AG04449 (cell line): ENCODE measurements around the gene IMPACT.
A peak's percentile ranks its signal among the peaks of the same experiment; 100 is the strongest.

Source experiments
- CTCF ChIA-PET: fragments of 350-600 bp; formaldehyde crosslinking; extraction: SDS; loops from one replicate; lab custom pipeline; 2021; ENCODE audit warnings: antibody characterized with exemption; lab: Yijun Ruan, JAX
- POLR2A ChIA-PET: fragments of 400-600, 350-600 bp; formaldehyde crosslinking; extraction: SDS; loops from one replicate; lab custom pipeline; 2020; ENCODE audit warnings: antibody characterized with exemption, inconsistent platforms; lab: Yijun Ruan, JAX
- DNase-seq: peaks from one replicate; pipeline ENCODE4 v3.0.0-alpha.2; 2010; ENCODE audit warnings: low read depth, low spot score
- H3K4me3 ChIP-seq: 2 replicates; pipeline ENCODE4 v1.5.1; 2011; ENCODE audit warnings: low read depth, mild to moderate bottlenecking, control low read depth, low read length
- TF ChIP-seq, protein P1 (sequence below): IDR thresholded peaks from one replicate; pipeline ENCODE4 v1.5.1; 2011; ENCODE audit warnings: mild to moderate bottlenecking, moderate library complexity, low read length, control low read depth, inconsistent platforms; ENCODE audit not compliant: insufficient read depth; ENCODE audit errors: missing control alignments

Gene IMPACT

DNA sequence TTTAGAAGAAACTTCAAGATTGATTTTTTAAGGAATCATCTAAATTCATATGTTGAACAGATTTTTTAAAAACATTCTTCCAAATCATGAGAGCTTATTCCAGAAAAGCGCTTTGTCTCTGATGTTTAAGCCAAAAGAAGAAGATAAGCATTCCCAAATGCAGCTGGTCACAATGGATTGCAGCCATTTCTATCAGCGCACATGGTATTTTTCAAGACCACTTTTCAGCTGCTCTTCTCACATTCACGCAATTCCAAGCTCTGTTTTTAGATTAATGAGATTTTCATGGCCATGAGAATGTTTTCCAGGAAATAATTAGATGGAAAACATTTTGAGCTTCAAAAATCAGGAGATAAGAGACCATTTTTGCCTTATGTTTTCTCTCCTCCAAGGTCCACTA, 37.5 kb upstream of the IMPACT start:
- POLR2A ChIA-PET = no interaction called here
- DNase-seq = no peak
- CTCF ChIA-PET = interaction anchor here (1.0 to 1.2 kb wide), 2 partner anchors 29 to 32 kb away, joined by 3 to 5 read pairs; no protein-coding TSS in a partner anchor
- H3K4me3 ChIP-seq = no peak overlapping the region
- TF ChIP-seq, protein P1, sequence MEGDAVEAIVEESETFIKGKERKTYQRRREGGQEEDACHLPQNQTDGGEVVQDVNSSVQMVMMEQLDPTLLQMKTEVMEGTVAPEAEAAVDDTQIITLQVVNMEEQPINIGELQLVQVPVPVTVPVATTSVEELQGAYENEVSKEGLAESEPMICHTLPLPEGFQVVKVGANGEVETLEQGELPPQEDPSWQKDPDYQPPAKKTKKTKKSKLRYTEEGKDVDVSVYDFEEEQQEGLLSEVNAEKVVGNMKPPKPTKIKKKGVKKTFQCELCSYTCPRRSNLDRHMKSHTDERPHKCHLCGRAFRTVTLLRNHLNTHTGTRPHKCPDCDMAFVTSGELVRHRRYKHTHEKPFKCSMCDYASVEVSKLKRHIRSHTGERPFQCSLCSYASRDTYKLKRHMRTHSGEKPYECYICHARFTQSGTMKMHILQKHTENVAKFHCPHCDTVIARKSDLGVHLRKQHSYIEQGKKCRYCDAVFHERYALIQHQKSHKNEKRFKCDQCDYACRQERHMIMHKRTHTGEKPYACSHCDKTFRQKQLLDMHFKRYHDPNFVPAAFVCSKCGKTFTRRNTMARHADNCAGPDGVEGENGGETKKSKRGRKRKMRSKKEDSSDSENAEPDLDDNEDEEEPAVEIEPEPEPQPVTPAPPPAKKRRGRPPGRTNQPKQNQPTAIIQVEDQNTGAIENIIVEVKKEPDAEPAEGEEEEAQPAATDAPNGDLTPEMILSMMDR = no peak

DNA sequence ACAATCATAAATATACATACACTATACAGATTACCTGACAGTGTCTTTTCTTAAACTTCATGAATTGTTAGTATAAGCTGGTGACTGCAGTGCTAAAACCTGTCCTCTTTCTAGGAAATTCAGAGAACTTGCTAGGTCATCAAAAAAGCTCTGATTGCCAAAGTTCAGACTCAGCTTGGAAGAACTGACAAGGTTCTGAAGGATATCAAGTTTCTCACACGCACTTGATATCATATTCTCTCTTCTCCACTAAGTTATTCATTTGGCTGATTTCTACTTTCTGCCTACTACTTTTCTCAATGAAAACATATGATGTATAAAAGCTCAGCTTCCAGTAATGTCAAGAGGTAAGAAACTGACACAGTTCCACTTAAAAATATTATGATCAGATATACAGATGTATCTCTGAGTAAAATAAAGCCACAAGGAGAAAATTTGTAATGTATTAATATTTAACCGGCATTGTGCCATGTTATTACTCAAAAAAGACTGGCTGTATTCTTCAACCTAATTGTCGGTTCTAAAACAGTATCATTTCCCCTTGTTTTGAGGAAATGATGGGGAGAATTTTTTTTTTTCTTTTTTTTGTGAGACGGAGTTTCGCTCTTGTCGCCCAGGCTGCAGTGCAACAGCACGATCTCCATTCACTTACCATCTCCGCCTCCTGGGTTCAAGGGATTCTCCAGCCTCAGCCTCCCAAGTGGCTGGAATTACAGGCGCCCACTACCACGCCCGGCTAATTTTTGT, 31.2 kb upstream of the IMPACT start:
- no peak overlapping the region for H3K4me3 ChIP-seq
- DNase-seq = no peak
- POLR2A ChIA-PET = no interaction called here
- TF ChIP-seq, protein P1 = no peak
- CTCF ChIA-PET = no interaction called here

DNA sequence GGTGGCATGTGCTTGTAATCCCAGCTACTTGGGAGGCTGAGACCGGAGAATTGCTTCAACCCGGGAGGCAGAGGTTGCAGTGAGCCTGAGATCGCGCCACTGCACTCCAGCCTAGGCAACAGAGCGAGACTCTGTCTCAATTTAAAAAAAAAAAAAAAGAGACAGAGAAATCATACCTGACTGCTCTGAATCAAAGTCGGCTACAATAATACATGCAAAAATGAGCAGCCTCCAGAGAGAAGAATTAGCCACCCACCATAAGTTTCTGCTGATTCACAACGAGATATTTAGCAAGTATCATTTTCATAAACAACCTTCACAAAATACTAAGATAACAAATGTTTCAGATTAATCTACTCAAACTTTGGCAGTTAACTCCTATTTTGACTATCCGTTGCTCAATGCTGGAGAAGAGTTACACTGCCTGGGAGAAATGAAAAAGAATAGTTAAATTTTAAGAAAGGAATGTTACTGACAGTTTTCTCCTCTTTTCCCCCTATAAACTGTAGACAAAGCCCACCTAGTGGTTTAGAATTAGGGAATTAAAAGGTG, 30.3 kb upstream of the IMPACT start:
- peak overlapping the region; percentile 75 for H3K4me3 ChIP-seq
- TF ChIP-seq, protein P1 = no peak
- no peak for DNase-seq
- ChIA-PET CTCF (interaction anchor here (0.9 to 2.5 kb wide), 6 partner anchors 10 to 219 kb away, joined by 3 to 9 read pairs (median 4); no protein-coding TSS in a partner anchor), POLR2A (interaction anchor here (2.5 kb wide), 1 partner anchor 31 kb away, joined by 8 read pairs; the partner anchor contains the start of gene IMPACT)

DNA sequence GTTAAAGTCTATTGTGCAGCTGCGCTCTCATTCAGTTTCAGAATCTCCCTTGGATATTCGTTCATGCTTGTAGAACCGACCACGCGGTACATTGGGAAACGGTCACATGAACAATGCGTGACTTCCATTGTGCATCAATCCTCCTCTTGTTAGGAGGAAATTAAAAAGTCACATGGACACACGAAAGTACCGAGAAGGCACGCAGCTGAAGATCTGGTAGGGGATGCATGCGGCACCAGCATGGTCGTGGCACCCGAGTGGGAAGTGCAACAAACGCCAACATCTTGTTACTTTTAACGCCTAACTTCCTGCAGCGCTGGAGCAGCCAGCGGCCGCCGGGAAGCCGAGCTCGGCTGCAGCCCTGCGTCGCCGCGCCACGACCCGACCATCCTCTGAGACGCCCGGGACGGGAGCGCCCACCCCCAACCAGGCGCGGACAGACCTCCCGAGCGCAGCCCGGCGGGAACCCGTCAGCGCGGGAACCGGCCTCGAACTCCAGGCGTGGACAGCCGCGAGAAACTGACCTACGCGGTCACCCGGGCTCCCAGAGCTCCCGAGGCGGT, 29.3 kb upstream of the IMPACT start:
- POLR2A ChIA-PET = interaction anchor here (0.7 to 2.5 kb wide), 4 partner anchors 30 to 126 kb away, joined by 3 to 8 read pairs (median 4); partner anchors contain the start of gene IMPACT
- peak overlapping the region; percentile 75 for H3K4me3 ChIP-seq
- peak; percentile 12 for DNase-seq
- CTCF ChIA-PET = interaction anchor here (0.7 to 2.5 kb wide), 10 partner anchors 11 to 220 kb away, joined by 3 to 9 read pairs (median 4); no protein-coding TSS in a partner anchor
- TF ChIP-seq, protein P1 = no peak

DNA sequence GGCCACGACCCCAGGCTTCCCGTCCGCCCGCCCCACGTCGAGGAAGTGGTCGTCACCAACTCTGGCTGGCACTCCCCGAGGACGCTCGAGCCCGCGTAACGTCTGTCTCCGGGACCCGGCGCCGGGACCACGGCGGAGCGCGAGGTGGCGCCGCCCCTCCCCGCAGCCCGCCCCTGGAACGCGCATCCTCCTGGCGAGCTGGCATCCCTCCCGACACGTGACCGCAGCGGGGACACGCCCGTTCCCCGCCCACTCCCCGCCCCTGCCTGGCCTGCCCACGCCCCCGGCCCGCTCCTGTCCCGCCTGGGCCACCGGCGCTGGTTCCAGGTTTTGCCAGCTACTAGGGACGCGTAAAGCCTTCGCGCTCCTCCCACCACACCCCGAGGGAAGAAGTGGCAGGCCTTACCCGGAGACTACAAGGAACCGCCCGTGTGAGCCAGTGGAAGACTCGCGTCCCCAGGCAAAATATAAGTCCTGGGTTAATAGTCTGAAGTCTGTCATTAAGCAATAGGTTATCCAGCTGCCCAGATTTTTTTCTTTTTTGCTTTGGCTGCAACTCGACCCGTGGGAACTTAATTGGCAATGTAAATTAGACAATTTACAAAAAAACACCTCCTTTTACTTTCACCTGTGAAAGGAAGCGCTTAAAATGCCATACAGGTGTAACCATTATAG, 28.6 kb upstream of the IMPACT start, which contains the start of gene OSBPL1A:
Gene OSBPL1A, minus strand, starts transcription at position 131 of the 675 bp plus-strand sequence. CDS start 20,291 bp downstream, outside the sequence.
- CTCF ChIA-PET = interaction anchor here (0.7 to 2.5 kb wide), 6 partner anchors 12 to 221 kb away, joined by 3 to 9 read pairs (median 4); no protein-coding TSS in a partner anchor
- TF ChIP-seq, protein P1 = no peak
- DNase-seq = peak; percentile 29
- POLR2A ChIA-PET = interaction anchor here (0.7 to 2.5 kb wide), 4 partner anchors 29 to 127 kb away, joined by 3 to 8 read pairs (median 4); partner anchors contain the start of gene IMPACT
- peak within 1 kb of the TSS; percentile 75 for H3K4me3 ChIP-seq
